SK-N-SH (cell line): ENCODE measurements around the gene CNTFR. TPM values are rescaled to one million over a fixed set of nuclear protein-coding genes. Genes with fewer than 3 reads are reported as not detected.
"Not testable (repeated sequence)": the region's sequence is repeated elsewhere in the genome, so short reads cannot be mapped to it uniquely, and the experiment has no call there.

Experiments
- CTCF ChIA-PET: fragments of 300-600, 350-600 bp; formaldehyde crosslinking; extraction: SDS; loops from one replicate; lab custom pipeline; 2021; lab: Yijun Ruan, JAX
- POLR2A ChIA-PET: fragments of 350-600 bp; sonication (Branson Sonifier 250); formaldehyde crosslinking; extraction: SDS; loops from one replicate; lab custom pipeline; 2020; ENCODE audit warnings: antibody characterized with exemption, inconsistent platforms; lab: Yijun Ruan, JAX
- DNase-seq: peaks from one replicate; pipeline ENCODE4 v3.0.0; 2012
- H2AFZ ChIP-seq: fragments of 200-600 bp; sonication (generic); 2 replicates; pipeline ENCODE4 v1.8.1; 2016; ENCODE audit warnings: antibody characterized with exemption, mild to moderate bottlenecking, low read depth
- H3F3A ChIP-seq: fragments of 200-600 bp; sonication (generic); replicated peaks from 2 replicates; pipeline ENCODE3; 2016; ENCODE audit warnings: antibody characterized with exemption, mild to moderate bottlenecking; ENCODE audit not compliant: insufficient read depth
- H3K27ac ChIP-seq, 2 experiments: fragments of 200-500 bp in 1 of 2; fragments of 200-600 bp in 1 of 2; sonication (Bioruptor generic) in 1 of 2; sonication (generic), shearing (Covaris generic) in 1 of 2; 2 replicates each; pipeline versions ENCODE4 v1.5.1 to v1.6.1; 2014 to 2016; ENCODE audit warnings: low read depth in 2 of 2, inconsistent platforms in 1 of 2, low read length in 1 of 2, mild to moderate bottlenecking in 1 of 2, mixed read lengths in 1 of 2
- H3K27me3 ChIP-seq: fragments of 200-600 bp; sonication (generic), shearing (Covaris generic); 2 replicates; pipeline ENCODE4 v1.6.1; 2016; ENCODE audit warnings: mixed run types; ENCODE audit not compliant: insufficient read depth
- H3K36me3 ChIP-seq, 2 experiments: fragments of 200-500 bp in 1 of 2; fragments of 200-600 bp in 1 of 2; sonication (Bioruptor generic) in 1 of 2; sonication (generic) in 1 of 2; replicated peaks in 1 of 2; 2 replicates each; pipeline versions ENCODE3 to v1.5.1; 2014 to 2016; ENCODE audit warnings: low read length in 1 of 2, mild to moderate bottlenecking in 1 of 2; ENCODE audit not compliant: insufficient read depth in 2 of 2, control insufficient read depth in 1 of 2
- H3K4me1 ChIP-seq, 2 experiments: fragments of 200-500 bp in 1 of 2; fragments of 200-600 bp in 1 of 2; sonication (Bioruptor generic) in 1 of 2; sonication (generic), shearing (Covaris generic) in 1 of 2; 2 replicates each; pipeline versions ENCODE4 v1.5.1 to v1.6.1; 2014 to 2016; ENCODE audit warnings: low read depth in 1 of 2, low read length in 1 of 2, mixed run types in 1 of 2; ENCODE audit not compliant: insufficient read depth in 2 of 2, control insufficient read depth in 1 of 2
- H3K4me2 ChIP-seq: fragments of 200-600 bp; sonication (generic), shearing (Covaris generic); 2 replicates; pipeline ENCODE4 v1.6.1; 2017; ENCODE audit warnings: mixed run types
- H3K4me3 ChIP-seq, 2 experiments: fragments of 200-500 bp in 1 of 2; fragments of 200-600 bp in 1 of 2; sonication (Bioruptor generic) in 1 of 2; sonication (generic), shearing (Covaris generic) in 1 of 2; 2 replicates each; pipeline versions ENCODE4 v1.5.1 to v1.8.1; 2014 to 2016; ENCODE audit warnings: low read depth in 2 of 2, inconsistent platforms in 1 of 2, low read length in 1 of 2, mild to moderate bottlenecking in 1 of 2, mixed read lengths in 1 of 2, moderate library complexity in 1 of 2
- H3K79me2 ChIP-seq: fragments of 200-600 bp; sonication (generic); 2 replicates; pipeline ENCODE4 v1.8.1; 2017; ENCODE audit warnings: mild to moderate bottlenecking; ENCODE audit not compliant: insufficient read depth
- H3K9ac ChIP-seq: fragments of 200-600 bp; sonication (generic); 2 replicates; pipeline ENCODE4 v1.6.1; 2017; ENCODE audit warnings: mixed run types
- H3K9me2 ChIP-seq: fragments of 200-600 bp; sonication (generic); 2 replicates; pipeline ENCODE4 v1.6.1; 2017; ENCODE audit warnings: mixed run types
- H3K9me3 ChIP-seq: fragments of 200-600 bp; sonication (generic); 2 replicates; pipeline ENCODE4 v1.6.1; 2017; ENCODE audit warnings: mixed run types, mild to moderate bottlenecking, moderate library complexity
- H4K20me1 ChIP-seq: fragments of 200-600 bp; sonication (generic); 2 replicates; pipeline ENCODE4 v1.6.1; 2017; ENCODE audit warnings: mild to moderate bottlenecking, mixed run types; ENCODE audit not compliant: insufficient read depth
- CHD2 ChIP-seq: fragments of 150-350 bp; IDR thresholded peaks from 2 replicates; pipeline ENCODE4 v1.6.1; 2018; ENCODE audit warnings: low read length; ENCODE audit not compliant: partially characterized antibody
- CTCF ChIP-seq: fragments of 200-600 bp; sonication (generic); IDR thresholded peaks from 2 replicates; pipeline ENCODE4 v1.6.1; 2017; ENCODE audit warnings: antibody characterized with exemption, mild to moderate bottlenecking, moderate library complexity
- EZH2phosphoT487 ChIP-seq: fragments of 200-600 bp; sonication (generic); IDR thresholded peaks from 2 replicates; pipeline ENCODE4 v1.6.1; 2017; ENCODE audit warnings: low read depth, mixed run types, mild to moderate bottlenecking, antibody characterized with exemption, moderate library complexity, borderline replicate concordance
- FOXM1 ChIP-seq: IDR thresholded peaks from 2 replicates; pipeline ENCODE4 v1.4.0; 2012; ENCODE audit warnings: low read depth, mild to moderate bottlenecking
- GATA2 ChIP-seq: sonication (generic); formaldehyde crosslinking; IDR thresholded peaks from 2 replicates; pipeline ENCODE4 v1.5.0; 2020; ENCODE audit warnings: mild to moderate bottlenecking, missing genetic modification reagents
- IRF3 ChIP-seq: fragments of 150-350 bp; IDR thresholded peaks from 2 replicates; pipeline ENCODE4 v1.6.1; 2016; ENCODE audit warnings: mild to moderate bottlenecking, low read depth, low read length
- MAX ChIP-seq: IDR thresholded peaks from 2 replicates; pipeline ENCODE4 v1.4.0; 2012; ENCODE audit warnings: low read depth
- MEF2A ChIP-seq: IDR thresholded peaks from 2 replicates; pipeline ENCODE4 v1.4.0; 2012; ENCODE audit warnings: low read depth, borderline replicate concordance
- PBX3 ChIP-seq: IDR thresholded peaks from 2 replicates; pipeline ENCODE4; 2012
- SMC3 ChIP-seq: IDR thresholded peaks from 2 replicates; pipeline ENCODE4 v1.6.1; 2012; ENCODE audit warnings: low read depth, low read length, improper control_type of control experiment
- TCF12 ChIP-seq: IDR thresholded peaks from 2 replicates; pipeline ENCODE4 v1.4.0; 2012
- WGBS: methylation state at CpG from one replicate; pipeline ENCODE4 v1.1.6; 2017; ENCODE audit warnings: low lambda C conversion rate; 5-methylcytosine and 5-hydroxymethylcytosine counted together
- polyA plus RNA-seq, 3 experiments: library from polyadenylated mRNA; depleted of rRNA; stranded (reverse); fragments of >200 nt; gene quantifications; 2 replicates each; pipeline ENCODE4 v1.2.3, GENCODE V29; 2012

The CNTFR gene
- polyA plus RNA-seq, 1 of the 3 experiments (the other 2 are of a cell fraction), result 1.8 TPM

GRCh38 chr9:34536685-34537084, 52.8 kb downstream of the CNTFR start:
- POLR2A ChIA-PET, result no interaction called here
- Histone ChIP-seq H3K4me2 (no peak overlapping the region), H3K9me3 (no peaks in the 10 kb centered on the region), H2AFZ (no peak overlapping the region), H3K9ac (no peak overlapping the region), H3F3A (no peaks in the 10 kb centered on the region), H3K36me3 (no peaks in the 10 kb centered on the region), H4K20me1 (no peaks in the 10 kb centered on the region), H3K27ac (no peak overlapping the region), H3K4me3 (no peak overlapping the region), H3K9me2 (no peaks in the 10 kb centered on the region), H3K27me3 (peaks cover 16% of the 10 kb centered on the region), H3K79me2 (no peaks in the 10 kb centered on the region), H3K4me1 (peaks cover 0 to 6% of the 10 kb centered on the region in 2 experiments; a peak in 1 of 4 replicates)
- TF ChIP-seq MEF2A (no peak), PBX3 (no peak), FOXM1 (no peak), GATA2 (no peak), IRF3 (no peak), MAX (no peak), SMC3 (no peak), CTCF (no peak), EZH2phosphoT487 (no peak), CHD2 (no peak), TCF12 (no peak)
- no peak for DNase-seq
- WGBS, result 76% methylated on average over 6 of the region's 7 CpGs
- CTCF ChIA-PET, result interaction anchor here (0.6 to 4.3 kb wide), 6 partner anchors 11 to 133 kb away, joined by 3 to 35 read pairs (median 4); no protein-coding TSS in a partner anchor

- CTCF ChIA-PET, result interaction anchor here (1.3 to 4.4 kb wide), 2 partner anchors 14 to 16 kb away, joined by 3 to 22 read pairs; no protein-coding TSS in a partner anchor
- H3K4me3 ChIP-seq, H3K4me1 ChIP-seq, H3K9me3 ChIP-seq, H3K9me2 ChIP-seq, POLR2A ChIA-PET, H3K79me2 ChIP-seq, H3K9ac ChIP-seq, H4K20me1 ChIP-seq, DNase-seq, H3K36me3 ChIP-seq, H2AFZ ChIP-seq, H3K27ac ChIP-seq, H3F3A ChIP-seq, H3K4me2 ChIP-seq: not testable (repeated sequence)
- H3K27me3 ChIP-seq, result peaks cover 16% of the 10 kb centered on the region
- WGBS, result 57% methylated on average over 7 of the region's 8 CpGs
Measured at GRCh38 chr9:34532041-34532440, 57.5 kb downstream of the CNTFR start.
